ENCODE results near the gene NFATC4.
"Not testable (repeated sequence)": the region's sequence is repeated elsewhere in the genome, so short reads cannot be mapped to it uniquely, and the experiment has no call there.

NFATC4 gene

DNA sequence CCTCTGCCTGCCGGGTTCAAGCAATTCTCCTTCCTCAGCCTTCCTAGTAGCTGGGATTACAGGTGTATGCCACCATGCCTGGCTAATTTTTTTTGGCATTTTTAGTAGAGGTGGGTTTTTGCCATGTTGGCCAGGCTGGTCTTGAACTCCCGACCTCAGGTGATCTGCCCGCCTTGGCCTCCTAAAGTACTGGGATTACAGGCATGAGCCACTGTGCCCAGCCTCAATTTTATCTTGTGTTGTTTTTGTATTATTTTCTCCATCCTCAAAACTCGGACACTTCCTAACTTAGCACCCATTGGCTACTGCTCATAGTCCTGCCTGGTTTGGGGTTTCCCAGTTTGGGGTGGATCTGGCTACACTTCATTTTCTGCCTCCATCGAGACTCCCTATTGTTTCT lies 19.6 kb downstream of the NFATC4 start:
- DNase-seq (ENCODE audit: low read depth in 2 of 2, low spot score in 1 of 2), result not testable (repeated sequence)

DNA sequence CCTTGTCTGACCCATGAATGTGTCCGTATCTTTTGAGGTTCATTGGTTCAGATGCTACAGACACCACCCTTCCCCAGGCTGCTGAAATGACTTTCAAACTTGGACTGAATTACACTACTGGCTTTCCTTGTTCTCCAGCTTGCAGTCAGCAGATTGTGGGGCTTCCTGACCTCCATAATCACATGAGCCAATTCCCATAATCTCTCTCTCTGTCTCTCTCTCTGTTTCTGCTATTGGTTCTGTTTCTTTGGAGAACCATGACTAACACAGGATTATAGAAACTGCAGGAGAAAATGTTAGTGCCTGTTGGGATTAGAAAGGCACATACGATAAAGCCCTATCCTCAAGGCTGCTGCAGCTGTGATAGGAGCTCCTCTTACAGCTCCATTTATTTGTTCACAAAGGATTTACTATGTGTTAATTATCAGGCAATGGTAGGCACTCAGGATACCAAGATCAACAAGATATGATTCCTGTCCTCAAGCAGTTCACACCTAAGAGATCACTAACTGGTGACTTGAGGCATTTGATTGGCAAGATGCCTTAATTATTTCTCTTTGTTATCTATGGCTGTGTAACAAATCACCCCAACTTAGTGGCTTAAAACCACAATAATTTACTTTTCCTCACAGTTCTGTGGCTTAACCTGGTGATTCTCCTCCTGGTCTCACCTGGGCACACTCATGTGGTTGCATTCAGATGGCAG lies 20.6 kb downstream of the NFATC4 start:
- DNase-seq (ENCODE audit: low read depth in 2 of 2, low spot score in 1 of 2), result no peak

DNA sequence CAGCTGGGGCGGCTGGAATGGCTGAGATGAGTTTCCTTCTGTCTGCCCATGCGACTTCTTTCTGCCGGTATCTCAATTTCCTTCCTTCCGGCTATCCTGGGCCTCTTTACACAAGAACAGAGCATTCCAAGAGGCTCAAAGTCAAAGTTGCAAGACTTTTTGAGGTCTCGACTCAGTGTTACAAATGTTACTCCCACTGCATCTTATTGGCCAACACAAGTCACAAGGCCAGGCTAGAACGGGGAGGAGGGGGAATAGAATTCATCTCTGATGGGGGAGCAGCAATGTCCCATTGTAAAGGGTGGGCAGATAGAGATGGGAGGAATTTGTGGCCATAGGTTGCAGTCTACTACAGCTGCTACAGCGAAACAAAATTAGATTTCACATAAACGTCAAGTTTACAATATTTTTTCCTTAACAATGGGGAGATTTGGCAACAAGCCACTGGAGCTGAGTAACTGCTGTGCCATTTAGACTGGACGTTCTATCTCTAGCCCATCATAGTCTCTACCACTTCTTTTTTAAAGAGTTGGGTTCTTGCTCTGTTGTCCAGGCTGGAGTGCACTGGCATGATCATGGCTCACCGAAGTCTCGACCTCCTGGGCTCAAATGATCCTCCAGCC lies 21.4 kb downstream of the NFATC4 start:
- no peak for DNase-seq (ENCODE audit: low read depth in 2 of 2, low spot score in 1 of 2)

DNA sequence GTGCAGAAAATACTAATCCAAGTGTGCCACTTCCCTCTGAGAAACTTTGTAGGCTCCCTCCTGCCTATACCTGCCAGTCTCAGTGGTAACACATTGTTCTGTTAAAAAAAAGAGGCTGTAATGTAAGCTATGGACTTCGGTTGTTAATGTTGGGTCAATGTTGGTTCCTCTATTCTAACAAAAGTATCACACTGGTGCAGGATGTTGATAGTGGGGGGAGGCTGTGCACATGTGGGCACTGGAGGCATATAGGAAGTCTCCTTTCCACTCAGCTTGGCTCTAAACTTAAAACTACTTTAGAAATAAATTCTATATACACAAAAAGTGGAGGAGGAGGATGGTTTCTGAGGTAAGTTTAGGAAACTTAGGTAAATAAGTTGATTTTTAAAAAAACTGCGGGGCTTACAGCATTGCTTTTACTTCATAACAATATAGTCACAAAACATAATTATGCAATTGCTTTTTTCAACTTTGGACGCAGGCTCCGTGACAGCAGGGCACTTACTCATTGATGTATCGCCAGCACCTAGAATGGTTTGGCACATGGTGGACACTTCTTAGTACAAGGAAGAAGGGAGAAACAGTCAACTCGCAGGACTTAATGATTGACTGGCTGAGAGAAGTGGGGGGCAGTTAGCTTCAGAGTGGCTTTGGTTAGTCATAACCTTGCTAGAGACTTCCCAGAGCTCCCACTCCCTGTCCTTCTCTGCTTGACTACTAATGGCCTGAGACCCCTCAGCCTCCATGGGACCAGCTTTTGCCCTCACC lies 22.9 kb downstream of the NFATC4 start:
- no peak for DNase-seq (ENCODE audit: low read depth in 2 of 2, low spot score in 1 of 2)

DNA sequence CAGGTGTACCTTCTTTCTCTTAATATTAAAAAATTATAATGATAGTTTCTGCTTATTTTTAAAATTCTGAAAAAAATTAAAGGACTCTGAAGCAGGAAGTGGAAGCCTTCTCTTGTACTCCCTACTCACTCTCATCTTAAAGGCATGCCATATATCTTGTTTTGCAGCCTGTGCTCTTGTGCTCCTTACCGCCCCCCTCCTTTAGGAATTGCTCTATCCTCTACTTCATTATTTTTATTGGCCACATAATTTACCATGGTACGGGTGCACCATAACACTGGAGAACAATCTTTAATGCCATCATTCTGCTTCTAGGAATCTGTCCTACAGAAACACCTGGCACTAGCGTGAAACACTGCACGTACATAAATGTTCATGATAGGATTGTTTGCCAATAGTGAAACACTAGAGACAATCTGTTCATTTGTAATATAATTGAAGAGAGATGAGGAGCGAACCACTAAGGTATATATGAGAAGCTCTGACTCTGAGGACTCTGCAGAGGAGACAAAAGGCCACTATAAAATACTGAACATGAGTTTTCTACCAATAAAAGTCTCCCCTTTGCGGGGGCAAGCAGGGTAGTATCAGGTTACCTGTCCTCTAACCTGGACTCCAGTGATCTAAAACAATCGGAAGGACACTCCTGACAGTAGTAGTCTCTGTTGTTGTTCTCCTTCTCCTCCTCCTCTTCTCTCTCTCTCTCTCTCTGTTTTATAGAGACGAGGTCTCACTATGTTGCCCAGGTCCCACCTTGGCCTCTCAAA lies 24.5 kb downstream of the NFATC4 start:
- no peak for DNase-seq (ENCODE audit: low read depth in 2 of 2, low spot score in 1 of 2)

DNA sequence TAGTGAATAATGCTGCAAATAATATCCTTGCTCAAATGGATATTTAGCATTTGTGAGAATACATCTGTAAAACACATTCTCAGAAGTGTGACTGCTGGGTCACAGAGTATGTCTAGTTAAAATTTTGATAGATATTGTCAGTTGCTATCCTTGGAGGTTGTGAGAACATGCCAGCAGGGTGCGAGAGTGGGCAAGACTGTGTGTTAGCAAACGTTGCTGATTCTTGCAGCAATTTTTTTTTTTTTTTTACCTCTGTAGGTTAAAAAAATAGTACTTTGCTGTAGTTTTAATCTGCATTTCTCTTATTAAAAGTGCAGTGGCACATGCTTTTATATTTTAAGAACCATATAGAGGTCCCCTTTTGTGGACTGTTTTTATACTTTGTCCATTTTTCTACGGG lies 26.3 kb downstream of the NFATC4 start:
- no peak for DNase-seq (ENCODE audit: low read depth in 2 of 2, low spot score in 1 of 2)

DNA sequence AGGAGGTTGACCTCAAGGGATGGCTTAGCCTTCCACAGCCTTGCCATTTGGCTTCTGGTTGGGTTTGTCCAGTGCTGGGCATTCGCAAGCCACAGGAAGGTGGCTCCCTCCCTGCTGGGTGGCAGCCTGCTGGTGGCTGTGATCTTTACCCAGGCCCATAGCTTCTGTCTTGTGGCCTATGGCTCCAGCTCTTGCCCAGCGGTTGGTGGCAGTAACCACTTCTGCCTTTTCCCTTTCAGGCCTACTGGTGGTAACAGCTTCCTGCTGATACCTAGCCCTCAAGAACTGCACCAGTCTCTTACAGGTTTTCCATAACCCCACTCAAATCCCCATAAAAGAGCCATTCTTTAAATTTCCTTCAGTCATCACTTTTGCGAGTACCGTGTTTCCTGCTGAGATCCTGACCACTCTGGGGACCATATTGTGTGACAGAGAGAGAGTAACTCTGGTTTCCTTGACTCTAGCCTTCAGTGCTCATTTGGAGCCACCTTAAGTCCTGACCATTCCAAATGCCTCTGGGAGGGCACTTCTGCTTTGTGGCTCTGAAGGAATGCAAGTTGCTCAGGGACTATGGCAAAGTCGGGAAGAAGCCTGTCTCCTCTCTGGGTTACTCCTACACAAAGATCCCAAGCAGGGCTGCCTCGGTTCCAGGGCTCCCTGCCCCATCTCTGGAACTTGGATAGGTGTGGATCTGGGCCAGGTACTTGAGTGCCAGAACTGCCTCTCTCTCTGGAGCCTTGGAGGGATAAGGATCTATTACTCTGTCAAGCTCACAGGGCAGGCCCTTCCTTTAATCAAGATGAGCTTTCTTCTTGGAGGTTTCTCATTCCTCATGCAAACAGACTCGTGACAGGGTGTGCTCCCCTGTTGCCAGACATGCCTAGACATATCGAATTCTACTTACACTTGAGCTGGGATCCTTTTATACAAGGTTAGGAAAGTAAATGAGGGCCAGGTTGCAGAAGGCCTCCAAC lies 27.9 kb downstream of the NFATC4 start:
- no peak for DNase-seq (ENCODE audit: low read depth in 2 of 2, low spot score in 1 of 2)

DNA sequence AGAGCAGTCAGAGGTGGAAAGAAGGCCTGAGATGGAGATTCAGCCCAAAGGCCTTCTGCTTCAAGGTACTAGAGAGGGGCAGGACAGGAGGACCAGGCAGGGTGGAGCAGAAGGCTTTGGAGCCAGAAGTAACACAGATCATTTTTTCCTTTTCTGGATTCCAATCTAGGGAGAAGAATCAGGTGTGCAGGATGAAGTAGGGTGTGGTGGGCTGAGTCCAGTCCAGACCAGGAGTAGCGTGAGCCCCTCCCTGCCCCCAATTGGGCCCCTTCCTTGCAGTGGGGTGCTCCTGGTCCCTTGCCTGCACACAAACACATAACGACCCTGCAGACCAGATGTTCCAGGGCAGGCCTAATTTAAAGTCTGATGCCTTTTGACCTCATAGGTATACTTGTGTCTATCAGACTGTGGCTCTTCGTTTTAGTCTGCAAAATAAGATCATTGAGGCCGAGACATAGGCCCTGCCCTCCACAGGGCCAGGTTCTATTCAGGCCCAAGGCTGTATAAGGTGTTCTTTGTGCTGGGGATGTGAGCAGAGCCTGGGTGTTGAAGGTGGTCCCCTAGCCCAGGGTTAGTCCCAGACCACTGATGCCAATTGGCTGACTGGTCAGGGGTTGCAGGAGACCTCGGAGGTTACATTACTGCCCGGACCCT lies 29.8 kb downstream of the NFATC4 start:
- no peak for DNase-seq (ENCODE audit: low read depth in 2 of 2, low spot score in 1 of 2)

DNA sequence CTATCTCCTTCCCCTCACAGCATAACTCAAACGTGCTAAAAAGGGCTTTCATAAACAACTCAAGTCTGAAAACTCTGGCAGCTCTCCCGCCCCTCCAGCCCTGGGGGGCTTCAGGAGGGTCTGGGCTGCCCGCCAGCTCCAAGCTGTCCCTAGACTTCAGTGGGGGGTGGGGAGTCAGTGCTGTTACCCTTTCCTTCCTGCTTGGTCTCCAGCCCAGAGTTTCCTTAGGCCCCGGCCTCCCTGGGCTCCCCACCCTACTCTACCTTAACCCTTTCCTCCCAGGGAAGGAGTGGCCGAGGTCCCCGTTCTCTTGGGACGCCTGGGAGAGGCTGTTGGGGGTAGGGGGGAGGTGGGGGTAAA lies 30.3 kb downstream of the NFATC4 start:
- no peak for DNase-seq (ENCODE audit: low read depth in 2 of 2, low spot score in 1 of 2)

DNA sequence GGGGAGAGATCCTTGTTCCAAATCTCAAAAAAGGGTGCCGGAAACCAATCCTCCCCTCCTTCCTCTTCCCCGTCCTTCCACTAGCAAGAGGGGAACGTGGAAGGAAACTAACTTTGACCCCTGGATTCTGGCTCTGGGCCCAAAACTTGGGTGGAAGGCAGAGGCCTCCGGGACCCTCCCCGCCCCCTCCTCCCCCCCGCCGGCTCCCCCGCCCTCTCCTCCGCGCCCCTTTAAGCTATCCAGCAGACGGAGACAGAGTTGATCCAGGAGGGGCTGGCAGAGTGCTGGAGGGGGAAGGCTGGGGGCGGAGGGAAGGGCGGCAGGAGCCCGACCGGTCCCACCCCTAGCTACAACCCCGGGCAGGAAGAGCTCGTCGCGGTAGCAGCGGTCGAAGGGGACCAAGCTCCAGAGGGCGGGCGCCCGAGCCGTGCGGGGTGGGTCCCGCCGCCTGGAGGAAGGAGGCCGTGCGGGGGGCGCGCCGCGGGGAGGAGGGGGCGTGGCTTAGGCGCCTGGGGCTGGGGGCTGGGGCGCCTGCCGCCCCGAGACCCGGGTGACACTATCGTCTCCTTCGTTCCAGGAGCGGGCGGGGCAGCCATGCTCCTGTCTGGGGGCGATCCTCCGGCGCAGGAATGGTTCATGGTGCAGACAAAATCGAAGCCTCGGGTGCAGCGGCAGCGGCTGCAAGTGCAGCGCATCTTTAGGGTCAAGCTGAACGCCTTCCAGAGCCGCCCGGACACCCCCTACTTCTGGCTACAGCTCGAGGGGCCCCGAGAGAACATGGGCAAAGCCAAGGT lies 30.9 kb downstream of the NFATC4 start, which contains the start of gene NYNRIN:
NYNRIN (plus strand) TSS at position 351 of the 794 bp plus-strand sequence; CDS start at position 595, 244 bp downstream.
- DNase-seq (ENCODE audit: low read depth in 2 of 2, low spot score in 1 of 2), result no peak

DNA sequence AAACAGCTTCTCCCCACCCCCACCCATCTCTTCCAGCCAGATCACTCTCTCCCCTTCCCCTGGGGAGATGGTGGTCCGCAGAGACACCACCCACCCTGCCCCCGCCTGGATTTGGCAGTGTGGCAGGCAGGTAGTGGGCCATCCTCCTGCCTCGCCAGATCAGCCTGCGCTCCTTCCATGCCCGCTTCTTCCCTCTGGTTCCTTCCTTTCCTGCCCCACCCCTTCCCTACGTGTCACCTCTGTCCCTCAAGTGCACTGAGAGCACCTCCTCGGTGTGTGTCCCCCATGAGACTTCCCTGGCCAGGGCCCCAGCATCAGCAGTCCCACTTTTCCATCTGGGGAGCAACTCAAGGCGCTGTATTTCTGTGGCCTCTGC lies 31.5 kb downstream of the NFATC4 start:
- no peak for DNase-seq (ENCODE audit: low read depth in 2 of 2, low spot score in 1 of 2)

DNA sequence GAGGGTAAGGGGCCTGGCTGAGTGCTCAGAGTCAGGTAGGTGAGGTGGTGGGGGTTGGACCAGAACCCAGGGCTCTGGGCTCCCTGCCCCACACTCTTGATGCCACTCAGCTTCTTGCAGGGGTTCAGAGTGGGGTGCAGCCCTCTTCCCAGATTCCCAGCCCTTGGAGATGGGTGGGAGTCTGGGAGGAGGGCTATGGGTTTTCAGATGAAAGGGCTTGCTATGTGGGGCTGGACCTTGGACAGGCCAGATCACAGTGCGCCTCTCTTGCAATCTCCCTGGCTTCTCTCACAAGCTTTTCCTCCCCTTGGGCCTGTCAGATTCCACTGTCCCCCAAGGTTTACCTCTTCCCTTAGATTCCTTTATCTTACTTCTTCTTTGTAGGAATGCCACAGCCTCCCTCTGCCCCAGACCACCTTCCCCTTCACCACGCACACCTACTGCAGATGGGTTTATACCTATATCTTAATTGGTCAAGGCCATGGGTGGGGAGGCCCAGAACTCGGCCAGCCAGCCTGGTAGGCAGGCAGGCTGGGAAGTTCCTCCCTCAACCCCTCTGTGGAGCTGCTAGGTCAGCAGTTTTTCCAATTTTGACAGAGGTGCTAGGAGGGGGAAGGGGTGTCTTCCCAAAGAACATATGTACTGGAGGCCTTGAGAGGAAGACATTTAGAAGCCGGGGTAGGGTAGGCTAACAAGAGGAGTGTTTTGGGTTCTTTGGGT lies 32.2 kb downstream of the NFATC4 start:
- DNase-seq (ENCODE audit: low read depth in 2 of 2, low spot score in 1 of 2), result no peak

DNA sequence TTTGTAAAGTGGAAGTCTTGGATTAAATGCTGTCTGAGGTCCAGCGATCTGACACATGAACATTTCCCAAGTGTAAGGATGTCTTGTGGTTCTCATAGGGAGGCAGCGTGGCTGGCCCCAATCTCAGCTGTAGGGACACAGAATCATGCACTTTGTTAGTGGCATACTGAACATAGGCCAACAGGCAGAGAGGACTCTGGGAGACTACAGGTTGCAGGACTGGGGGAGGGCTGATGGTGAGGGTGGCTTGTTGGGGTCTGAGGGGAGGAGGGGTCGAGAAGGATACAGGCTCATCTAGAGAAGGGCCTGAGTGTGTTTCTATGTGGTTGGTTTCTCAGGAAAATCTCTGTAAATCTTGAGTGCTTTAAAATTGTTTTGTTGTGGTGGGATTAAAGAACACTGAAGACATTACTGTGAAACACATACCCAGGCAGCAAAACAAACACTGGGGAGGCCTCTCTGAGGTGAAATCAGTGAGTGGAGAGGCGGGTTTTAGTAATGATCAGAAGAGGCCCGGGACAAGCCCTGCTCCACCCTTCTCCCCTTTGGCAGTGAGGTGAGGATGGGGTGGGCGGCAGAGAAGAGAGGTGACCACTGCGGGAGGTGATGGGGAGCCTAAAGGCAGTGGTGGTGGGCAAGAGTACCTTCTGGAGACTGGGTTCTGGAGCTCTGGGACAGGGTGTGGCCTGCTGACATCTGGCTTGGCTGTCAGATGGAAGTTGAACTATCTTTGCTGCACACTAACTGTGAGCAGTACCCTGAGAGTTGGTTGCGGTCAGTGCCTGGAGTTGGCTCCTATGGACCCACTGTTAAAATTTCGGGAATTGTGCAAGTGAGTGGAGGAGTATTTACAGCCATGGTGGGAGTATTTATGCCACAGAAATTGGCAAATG lies 34.1 kb downstream of the NFATC4 start:
- DNase-seq (ENCODE audit: low read depth in 2 of 2, low spot score in 1 of 2), result no peak

DNA sequence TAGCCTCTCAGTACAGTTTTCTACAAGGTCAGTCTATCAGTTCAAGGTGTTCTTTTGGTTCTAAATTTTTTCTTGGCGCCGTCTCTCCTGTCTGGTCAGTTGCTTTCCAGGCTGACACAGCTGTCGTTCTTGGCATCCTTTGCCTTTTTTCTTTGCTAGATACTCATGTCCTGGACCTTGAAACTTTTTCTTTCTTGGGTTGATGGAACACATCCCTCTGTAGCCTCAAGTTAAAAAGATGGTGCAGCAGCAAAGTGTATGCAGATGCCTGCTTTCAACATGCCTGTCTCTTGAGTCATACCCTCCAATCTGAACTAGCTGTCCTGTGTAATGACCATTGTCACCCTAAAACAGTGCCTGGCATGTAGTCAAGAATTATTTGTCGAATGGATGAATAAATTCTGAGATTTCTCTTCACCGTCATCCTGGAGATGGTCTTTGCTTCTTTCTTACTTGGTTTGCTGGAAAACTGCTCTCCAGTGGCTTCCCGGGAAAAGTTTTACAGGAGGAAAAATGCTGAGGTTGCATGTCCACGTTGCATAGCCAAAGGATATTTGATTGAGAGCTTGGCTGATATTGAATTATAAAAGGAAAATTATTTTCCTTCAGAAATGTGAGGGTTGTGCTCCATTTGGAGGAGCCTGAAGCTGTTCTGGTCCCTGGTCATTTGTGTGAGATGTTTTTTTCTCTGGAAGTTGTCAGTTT lies 35.5 kb downstream of the NFATC4 start:
- DNase-seq (ENCODE audit: low read depth in 2 of 2, low spot score in 1 of 2), result no peak

DNA sequence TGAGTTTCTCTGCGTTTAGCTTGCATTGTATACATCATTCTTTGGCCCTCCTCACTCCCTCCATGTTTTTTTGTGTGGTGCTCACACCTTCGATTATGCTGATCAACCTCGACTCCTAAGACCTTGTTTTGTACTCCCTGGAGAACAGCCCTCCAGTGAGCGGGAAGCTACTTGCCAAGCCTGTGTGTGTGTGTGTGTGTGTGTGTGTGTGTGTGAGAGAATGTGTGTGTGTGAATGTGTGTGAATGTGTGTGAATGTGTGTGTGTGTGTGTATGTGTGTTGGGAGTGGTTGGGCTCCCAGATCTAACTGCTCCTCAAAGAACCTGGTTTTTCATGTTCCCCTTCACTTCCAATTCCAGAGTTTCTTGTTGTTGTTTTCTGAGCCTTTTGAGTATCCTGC lies 36.8 kb downstream of the NFATC4 start:
- no peak for DNase-seq (ENCODE audit: low read depth in 2 of 2, low spot score in 1 of 2)

DNA sequence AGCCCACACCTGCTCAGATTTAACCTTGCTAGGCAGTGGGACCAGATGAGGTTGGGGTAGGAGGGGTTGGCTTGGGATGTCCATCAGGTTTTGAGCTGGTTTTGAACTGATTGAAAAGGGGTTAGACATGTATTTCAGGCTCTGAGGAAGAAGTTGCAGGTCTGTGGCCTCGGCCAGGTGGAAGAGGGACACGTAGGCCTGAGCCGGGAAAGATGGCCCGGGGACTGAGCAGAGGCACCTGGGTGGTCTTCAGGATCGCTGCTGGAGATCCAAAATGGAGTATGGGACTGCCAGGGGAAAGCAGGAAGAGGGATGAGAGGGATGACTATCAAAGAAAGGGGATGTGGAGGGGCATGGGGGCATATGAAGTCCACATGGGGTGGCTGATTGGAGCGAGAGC lies 38.4 kb downstream of the NFATC4 start:
- DNase-seq (ENCODE audit: low read depth in 2 of 2, low spot score in 1 of 2), result no peak
